Measurements from ENCODE around the gene CUL9. TPM values are rescaled to one million over a fixed set of nuclear protein-coding genes. Genes with fewer than 3 reads are reported as not detected.

Gene CUL9
- total and polyA plus RNA-seq, 5 donors, result 14.6 to 18.7 (median 15.9) TPM

DNA sequence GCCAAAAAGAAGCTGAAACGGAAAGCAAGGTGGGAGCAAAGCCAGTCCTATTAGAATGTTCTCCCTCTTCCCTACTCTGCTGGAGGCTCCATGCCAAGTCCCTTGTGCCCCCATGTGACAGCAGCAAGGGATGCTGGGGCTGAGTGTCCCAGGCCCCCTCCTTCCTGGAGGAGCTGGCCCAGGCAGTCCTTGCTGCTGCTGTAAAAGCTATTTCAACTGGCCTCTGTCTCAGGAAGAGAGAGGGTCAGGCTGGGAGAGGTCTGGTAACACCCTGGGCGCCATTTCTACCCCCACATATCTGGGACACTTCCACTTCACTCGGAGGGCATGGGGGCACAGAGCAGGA is 86.3 kb downstream of the CUL9 start:
- intact Hi-C loops (cut with DNase I), result loop anchor here (5.0 to 10.0 kb wide), 3 partner anchors 59 to 236 kb away; no protein-coding TSS in a partner anchor
- DNase-seq (peak; percentile 53 to 87 (median 82)), ATAC-seq (peak; percentile 39 to 60)
- peaks cover 13% of the 10 kb centered on the region for H3K4me1 ChIP-seq (ENCODE audit: control insufficient read depth, insufficient read depth, low read length)
- whole genome bisulfite sequencing, result 27% methylated on average over 3 of the region's 3 CpGs
- H3K27me3 ChIP-seq (ENCODE audit: control insufficient read depth, insufficient read depth), result no peaks in the 10 kb centered on the region
- no peak overlapping the region for H3K4me3 ChIP-seq (ENCODE audit: low read length)
- H3K27ac ChIP-seq (ENCODE audit: low read length), result peak overlapping the region; percentile 95
- H3K9me3 ChIP-seq (ENCODE audit: control insufficient read depth, low read length), result no peaks in the 10 kb centered on the region

DNA sequence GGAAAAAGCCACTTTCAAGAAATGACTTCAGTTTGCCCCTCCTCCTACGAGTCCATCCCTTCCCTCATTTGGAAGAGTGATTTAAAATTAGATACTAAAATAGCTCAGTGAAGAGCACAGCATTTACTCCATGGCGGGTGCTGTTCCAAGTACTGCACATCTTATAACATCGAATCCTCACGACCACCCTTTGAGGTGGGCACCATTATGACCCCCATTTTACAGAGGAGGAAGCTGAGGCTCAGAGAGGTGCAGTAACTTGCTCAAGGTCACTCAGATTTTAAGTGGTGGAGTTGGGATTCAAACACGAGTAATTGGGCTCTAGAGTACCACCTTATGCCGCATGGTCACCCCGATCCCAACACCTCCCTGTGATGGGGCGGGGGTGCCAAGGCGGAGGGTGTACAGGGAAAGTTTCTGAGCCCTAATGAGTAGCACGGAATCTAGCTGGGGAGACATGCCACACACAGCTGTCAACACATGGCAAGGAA is 86.8 kb downstream of the CUL9 start:
- H3K27me3 ChIP-seq (ENCODE audit: control insufficient read depth, insufficient read depth), result no peaks in the 10 kb centered on the region
- DNase-seq, result peak in 1 of 3 donors; percentile 29
- no peak overlapping the region for H3K4me3 ChIP-seq (ENCODE audit: low read length)
- no peaks in the 10 kb centered on the region for H3K9me3 ChIP-seq (ENCODE audit: control insufficient read depth, low read length)
- peaks cover 13% of the 10 kb centered on the region for H3K4me1 ChIP-seq (ENCODE audit: control insufficient read depth, insufficient read depth, low read length)
- WGBS, result 56% methylated on average over 10 of the region's 10 CpGs
- peak overlapping the region; percentile 95 for H3K27ac ChIP-seq (ENCODE audit: low read length)
- ATAC-seq, result no peak
- intact Hi-C loops (cut with DNase I), result loop anchor here (5.0 to 10.0 kb wide), 3 partner anchors 58 to 236 kb away; no protein-coding TSS in a partner anchor

DNA sequence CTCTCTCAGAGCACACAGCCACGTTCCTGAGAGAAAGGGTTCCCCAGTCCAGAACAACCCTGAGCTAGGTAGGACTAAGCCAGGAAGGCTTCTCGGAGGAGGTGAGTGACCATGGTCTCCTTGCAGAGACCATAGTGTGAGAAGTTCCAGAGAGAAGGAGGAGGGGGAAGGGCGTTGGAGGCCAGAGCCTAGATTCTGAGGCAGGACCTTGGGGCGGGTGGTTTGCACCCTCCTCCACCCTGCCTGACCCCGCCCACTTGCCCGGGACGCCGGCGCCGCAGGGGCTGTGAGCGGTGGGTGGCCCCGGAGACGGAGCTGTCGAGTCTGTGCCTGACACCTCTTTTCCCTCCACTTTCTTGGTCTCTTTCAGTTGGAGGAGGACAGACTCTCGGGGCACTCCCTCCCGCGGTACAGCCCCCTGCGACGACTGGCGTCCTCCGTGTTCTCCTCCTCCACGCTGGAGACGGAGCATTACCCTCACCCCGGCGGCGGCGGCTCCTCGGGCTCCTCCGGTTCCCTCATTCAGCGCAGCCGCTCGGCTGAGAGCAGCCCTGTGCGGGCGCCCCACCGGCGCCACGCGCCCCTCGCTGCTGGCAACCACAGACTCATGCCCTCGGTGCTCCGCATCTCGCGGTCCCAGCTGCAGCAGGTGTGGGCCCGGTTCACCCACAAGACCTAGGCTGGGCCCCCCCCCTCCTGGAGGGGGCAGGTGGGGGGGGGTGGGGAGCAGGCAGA is 87.4 kb downstream of the CUL9 start:
- WGBS, result 5% methylated on average over 44 of the region's 44 CpGs
- DNase-seq (peak in 1 of 3 donors; percentile 84), ATAC-seq (peak; percentile 51 to 58)
- Histone ChIP-seq H3K4me1 (ENCODE audit: control insufficient read depth, insufficient read depth, low read length) (peaks cover 13% of the 10 kb centered on the region), H3K27ac (ENCODE audit: low read length) (peak overlapping the region; percentile 69), H3K4me3 (ENCODE audit: low read length) (peak overlapping the region; percentile 7), H3K9me3 (ENCODE audit: control insufficient read depth, low read length) (no peaks in the 10 kb centered on the region), H3K27me3 (ENCODE audit: control insufficient read depth, insufficient read depth) (no peaks in the 10 kb centered on the region)
- intact Hi-C loops (cut with DNase I), result loop anchor here (5.0 to 10.0 kb wide), 3 partner anchors 58 to 235 kb away; no protein-coding TSS in a partner anchor

DNA sequence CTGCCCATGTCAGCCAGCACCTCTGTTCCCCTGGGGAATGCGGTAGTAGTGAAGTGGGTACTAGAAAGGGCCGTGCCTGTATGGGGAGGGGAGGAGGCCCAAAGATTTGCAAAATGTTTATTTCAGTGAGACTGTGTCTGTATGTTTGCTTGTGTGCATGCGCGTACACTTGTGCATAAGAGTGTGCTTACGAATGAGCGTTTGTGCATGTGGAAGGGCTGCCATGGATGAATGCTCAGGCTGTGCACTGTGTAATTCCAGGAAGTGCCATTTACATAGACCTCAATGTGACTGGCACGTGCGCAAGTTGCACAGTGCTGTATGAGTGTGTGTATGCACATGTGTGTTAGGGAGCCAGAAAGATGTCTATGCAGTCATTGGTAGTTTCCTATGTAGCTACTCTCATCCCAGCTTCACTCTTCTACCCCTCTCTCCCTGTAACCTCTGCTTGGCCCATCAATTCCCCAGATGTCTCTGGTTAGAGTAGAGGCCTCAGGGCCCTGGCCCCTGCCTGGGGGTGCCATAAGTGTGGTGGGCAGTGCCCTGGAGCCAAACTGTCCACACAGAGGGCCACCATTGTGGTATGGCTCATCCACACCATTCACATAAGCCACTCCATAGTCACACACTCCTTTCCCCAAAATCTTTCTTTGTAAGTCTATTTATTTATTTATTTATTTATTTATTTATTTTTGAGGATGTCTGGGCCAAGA is 89.3 kb downstream of the CUL9 start:
- no peaks in the 10 kb centered on the region for H3K27me3 ChIP-seq (ENCODE audit: control insufficient read depth, insufficient read depth)

DNA sequence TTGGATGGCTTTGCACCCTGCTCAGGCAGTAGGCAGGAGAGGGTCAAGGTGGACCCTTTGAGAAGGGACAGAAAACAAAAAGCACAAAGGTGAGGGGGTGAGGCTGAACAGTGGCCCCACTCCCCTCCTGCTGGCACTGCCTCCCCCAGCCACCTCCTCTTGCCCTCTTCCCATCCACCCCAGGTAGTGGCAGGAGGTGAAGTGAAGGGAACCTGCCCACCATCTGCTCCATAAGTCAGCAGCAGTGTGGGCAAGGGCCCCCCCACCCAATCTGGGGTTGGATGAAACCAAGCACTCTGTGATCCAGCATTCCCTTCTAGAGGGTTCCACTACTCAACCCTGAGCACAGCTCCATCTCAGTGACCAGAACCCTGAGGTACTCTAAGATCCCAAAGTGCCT is 89.9 kb downstream of the CUL9 start:
- intact Hi-C loops (cut with DNase I), result no loop called here
- Histone ChIP-seq H3K4me3 (ENCODE audit: low read length) (no peak overlapping the region), H3K27ac (ENCODE audit: low read length) (no peak overlapping the region), H3K27me3 (ENCODE audit: control insufficient read depth, insufficient read depth) (no peaks in the 10 kb centered on the region), H3K4me1 (ENCODE audit: control insufficient read depth, insufficient read depth, low read length) (peaks cover 13% of the 10 kb centered on the region), H3K9me3 (ENCODE audit: control insufficient read depth, low read length) (no peaks in the 10 kb centered on the region)
- DNase-seq (peak in 1 of 3 donors; percentile 8), ATAC-seq (no peak)

More for the DNA sequence above, 89.3 kb downstream of the CUL9 start:
- intact Hi-C loops (cut with DNase I), result no loop called here
- Histone ChIP-seq H3K27ac (ENCODE audit: low read length) (no peak overlapping the region), H3K9me3 (ENCODE audit: control insufficient read depth, low read length) (no peaks in the 10 kb centered on the region), H3K4me1 (ENCODE audit: control insufficient read depth, insufficient read depth, low read length) (peaks cover 13% of the 10 kb centered on the region), H3K4me3 (ENCODE audit: low read length) (no peak overlapping the region)
- DNase-seq, result peak in 1 of 3 donors; percentile 28
- no peak for ATAC-seq
- WGBS, result 86% methylated on average over 8 of the region's 8 CpGs

DNA sequence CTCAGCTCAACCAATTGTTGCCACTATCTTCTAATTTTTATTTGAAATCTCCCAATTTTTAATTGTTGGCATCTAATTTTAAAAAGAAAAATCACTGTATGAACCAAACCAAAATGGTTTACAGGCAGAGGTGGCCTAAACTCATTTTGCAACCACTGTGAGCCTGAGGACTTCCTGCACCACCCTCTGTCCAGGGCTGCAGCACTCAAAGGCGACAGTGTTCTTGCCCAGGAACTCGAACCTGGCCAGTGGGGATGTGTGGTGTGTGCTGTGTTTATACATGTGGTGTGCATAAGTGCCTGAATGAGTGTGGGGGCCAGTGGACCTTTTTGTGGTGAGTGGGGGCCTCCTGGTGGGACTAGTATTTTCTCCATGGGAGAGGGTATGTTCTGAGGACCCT is 91.7 kb downstream of the CUL9 start:
- ATAC-seq (no peak), DNase-seq (no peak)
- WGBS, result 69% methylated on average over 2 of the region's 2 CpGs
- intact Hi-C loops (cut with DNase I), result no loop called here
- H3K9me3 ChIP-seq (ENCODE audit: control insufficient read depth, low read length), result no peaks in the 10 kb centered on the region
- H3K27ac ChIP-seq (ENCODE audit: low read length), result no peak overlapping the region
- peaks cover 4% of the 10 kb centered on the region for H3K4me1 ChIP-seq (ENCODE audit: control insufficient read depth, insufficient read depth, low read length)
- H3K27me3 ChIP-seq (ENCODE audit: control insufficient read depth, insufficient read depth), result no peaks in the 10 kb centered on the region
- no peak overlapping the region for H3K4me3 ChIP-seq (ENCODE audit: low read length)

Other genes starting within 250 kb of the CUL9 start
- gene GNMT, start 221.4 kb upstream of the CUL9 start, total RNA-seq, result 1 to 10 TPM in 1 of 4 donors, under 1 TPM in 3; 0.43 to 5.8 (median 0.83) TPM
- 3.0 TPM for gene GNMT, start 221.4 kb upstream of the CUL9 start, polyA plus RNA-seq
- gene PEX6, start 203.0 kb upstream of the CUL9 start, total RNA-seq, result 10 to 100 TPM; 17.9 to 30.8 (median 21.2) TPM
- gene PEX6, start 203.0 kb upstream of the CUL9 start, polyA plus RNA-seq, result 16.1 TPM
- 10 to 100 TPM; 32.1 to 39.3 (median 37.6) TPM for gene PPP2R5D, start 197.6 kb upstream of the CUL9 start, total RNA-seq
- gene PPP2R5D, start 197.6 kb upstream of the CUL9 start, polyA plus RNA-seq, result 26.4 TPM
- 10 to 100 TPM; 29.9 to 44.4 (median 34.6) TPM for gene MEA1, start 168.2 kb upstream of the CUL9 start, total RNA-seq
- gene MEA1, start 168.2 kb upstream of the CUL9 start, polyA plus RNA-seq, result 59.3 TPM
- gene KLHDC3, start 167.9 kb upstream of the CUL9 start, total RNA-seq, result 100 to 1,000 TPM in 3 of 4 donors, 10 to 100 TPM in 1; 97.3 to 176 (median 138) TPM
- 170 TPM for gene KLHDC3, start 167.9 kb upstream of the CUL9 start, polyA plus RNA-seq
- 10 to 100 TPM; 28.2 to 34.3 (median 29.6) TPM for gene RRP36, start 160.6 kb upstream of the CUL9 start, total RNA-seq
- gene RRP36, start 160.6 kb upstream of the CUL9 start, polyA plus RNA-seq, result 27.2 TPM
- gene CUL7, start 128.3 kb upstream of the CUL9 start, total RNA-seq, result 1 to 10 TPM; 6.7 to 9.6 (median 9.2) TPM
- gene CUL7, start 128.3 kb upstream of the CUL9 start, polyA plus RNA-seq, result 4.5 TPM
- gene MRPL2, start 122.8 kb upstream of the CUL9 start, total RNA-seq, result 10 to 100 TPM; 83.2 to 94.2 (median 87.8) TPM
- 92.7 TPM for gene MRPL2, start 122.8 kb upstream of the CUL9 start, polyA plus RNA-seq
- 10 to 100 TPM; 36.9 to 51.2 (median 40.1) TPM for gene KLC4, start 122.6 kb upstream of the CUL9 start, total RNA-seq
- gene KLC4, start 122.6 kb upstream of the CUL9 start, polyA plus RNA-seq, result 32.4 TPM
- gene PTK7, start 105.9 kb upstream of the CUL9 start, total RNA-seq, result 1 to 10 TPM; 5.8 to 9.4 (median 8.2) TPM
- 4.1 TPM for gene PTK7, start 105.9 kb upstream of the CUL9 start, polyA plus RNA-seq
- gene SRF, start 10.9 kb upstream of the CUL9 start, total RNA-seq, result 100 to 1,000 TPM in 1 of 4 donors, 10 to 100 TPM in 3; 64.7 to 114 (median 72.7) TPM
- 55.3 TPM for gene SRF, start 10.9 kb upstream of the CUL9 start, polyA plus RNA-seq
- 10 to 100 TPM; 25.7 to 43.2 (median 33.8) TPM for gene DNPH1, start 47.3 kb downstream of the CUL9 start, total RNA-seq
- 60.4 TPM for gene DNPH1, start 47.3 kb downstream of the CUL9 start, polyA plus RNA-seq
- gene TTBK1, start 61.3 kb downstream of the CUL9 start, total RNA-seq, result under 1 TPM; 0.33 to 0.69 (median 0.58) TPM
- gene TTBK1, start 61.3 kb downstream of the CUL9 start, polyA plus RNA-seq, result 0.29 TPM
- not detected for gene SLC22A7, start 116.1 kb downstream of the CUL9 start, total RNA-seq
- not detected for gene SLC22A7, start 116.1 kb downstream of the CUL9 start, polyA plus RNA-seq
- gene CRIP3, start 126.6 kb downstream of the CUL9 start, total RNA-seq, result 1 to 10 TPM; 1.5 to 3.4 (median 2.7) TPM
- gene CRIP3, start 126.6 kb downstream of the CUL9 start, polyA plus RNA-seq, result 2.6 TPM
- gene ZNF318, start 187.5 kb downstream of the CUL9 start, total RNA-seq, result 10 to 100 TPM in 3 of 4 donors, 1 to 10 TPM in 1; 9.2 to 14.0 (median 11.4) TPM
- 4.6 TPM for gene ZNF318, start 187.5 kb downstream of the CUL9 start, polyA plus RNA-seq
- gene ABCC10, start 245.3 kb downstream of the CUL9 start, total RNA-seq, result 10 to 100 TPM; 11.0 to 16.0 (median 14.0) TPM
- 12.7 TPM for gene ABCC10, start 245.3 kb downstream of the CUL9 start, polyA plus RNA-seq

Data from right cardiac atrium (tissue), 5 donors.